HepG2 (cell line): Measurements from ENCODE around the gene ELP5. TPM values are rescaled to one million over a fixed set of nuclear protein-coding genes. Genes with fewer than 3 reads are reported as not detected.

ENCODE experiments used
- MXD4 ChIP-seq: IDR thresholded peaks from 2 replicates; pipeline ENCODE4 v1.6.1; 2016; ENCODE audit warnings: mild to moderate bottlenecking, missing biosample characterization, missing genetic modification reagents
- SALL1 ChIP-seq: sonication (generic); formaldehyde crosslinking; IDR thresholded peaks from 2 replicates; pipeline ENCODE4 v1.8.0; 2022; ENCODE audit warnings: mild to moderate bottlenecking, missing genetic modification reagents
- SRSF9 ChIP-seq: fragments of 200-400 bp; formaldehyde crosslinking; IDR thresholded peaks from 2 replicates; pipeline ENCODE4 v1.6.1; 2018; ENCODE audit warnings: borderline replicate concordance, mild to moderate bottlenecking, low read depth, low read length; ENCODE audit not compliant: insufficient read depth, poor library complexity, severe bottlenecking
- ZNF367 ChIP-seq: sonication (generic); formaldehyde crosslinking; IDR thresholded peaks from 2 replicates; pipeline ENCODE4 v1.4.0; 2020; ENCODE audit warnings: missing genetic modification reagents, borderline replicate concordance
- ZNF674 ChIP-seq: sonication (generic); formaldehyde crosslinking; IDR thresholded peaks from 2 replicates; pipeline ENCODE4 v1.5.0; 2020; ENCODE audit warnings: low read depth, mild to moderate bottlenecking, missing genetic modification reagents
- polyA plus RNA-seq, 8 experiments: library from polyadenylated mRNA; depleted of rRNA in 3 of 8; stranded (reverse) in 7 of 8; unstranded in 1 of 8; fragments of >200 nt; fragmentation: Illumina TruSeq in 4 of 8; extraction: Trizol in 4 of 8; gene quantifications; 2 replicates each; pipeline versions ENCODE4 v1.2.1 to v1.2.3, GENCODE V29; 2011 to 2016; ENCODE audit warnings: low read depth in 4 of 8, missing spikeins in 1 of 8, mixed read lengths in 1 of 8; ENCODE audit not compliant: insufficient read depth in 1 of 8
- total RNA-seq, 5 experiments: library from RNA; depleted of rRNA; stranded (reverse); fragments of >200 nt; fragmentation: Illumina TruSeq; extraction: Trizol; gene quantifications; 2 replicates each; pipeline ENCODE4 v1.2.3, GENCODE V29; 2016; ENCODE audit warnings: low read depth in 1 of 5
- TF ChIP-seq, protein P1 (sequence below): sonication (generic); formaldehyde crosslinking; IDR thresholded peaks from 2 replicates; pipeline ENCODE4 v1.5.1; 2020; ENCODE audit warnings: missing genetic modification reagents, mild to moderate bottlenecking, borderline replicate concordance
- TF ChIP-seq, protein P2 (sequence below): sonication (generic); formaldehyde crosslinking; IDR thresholded peaks from 2 replicates; pipeline ENCODE4 v1.8.0; 2022; ENCODE audit warnings: missing genetic modification reagents, mild to moderate bottlenecking, inconsistent platforms, borderline replicate concordance
- TF ChIP-seq, protein P3 (sequence below): sonication (generic); formaldehyde crosslinking; IDR thresholded peaks from 2 replicates; pipeline ENCODE4 v1.4.0; 2020; ENCODE audit warnings: missing genetic modification reagents, borderline replicate concordance
- TF ChIP-seq, protein P4 (sequence below): sonication (generic); formaldehyde crosslinking; IDR thresholded peaks from 2 replicates; pipeline ENCODE4 v1.4.0; 2020; ENCODE audit warnings: missing genetic modification reagents
- TF ChIP-seq, protein P5 (sequence below): sonication (generic); formaldehyde crosslinking; IDR thresholded peaks from 2 replicates; pipeline ENCODE4 v1.5.0; 2020; ENCODE audit warnings: missing genetic modification reagents, mild to moderate bottlenecking, borderline replicate concordance
- TF ChIP-seq, protein P6 (sequence below): sonication (generic); formaldehyde crosslinking; IDR thresholded peaks from 2 replicates; pipeline ENCODE4 v1.5.0; 2020; ENCODE audit warnings: mild to moderate bottlenecking, missing genetic modification reagents

ELP5 gene
- total and polyA plus RNA-seq, 2 of the 13 experiments (the other 11 are each of a cell fraction or from before 2014, with no cell fraction given), result 67.6 to 69.8 TPM

DNA sequence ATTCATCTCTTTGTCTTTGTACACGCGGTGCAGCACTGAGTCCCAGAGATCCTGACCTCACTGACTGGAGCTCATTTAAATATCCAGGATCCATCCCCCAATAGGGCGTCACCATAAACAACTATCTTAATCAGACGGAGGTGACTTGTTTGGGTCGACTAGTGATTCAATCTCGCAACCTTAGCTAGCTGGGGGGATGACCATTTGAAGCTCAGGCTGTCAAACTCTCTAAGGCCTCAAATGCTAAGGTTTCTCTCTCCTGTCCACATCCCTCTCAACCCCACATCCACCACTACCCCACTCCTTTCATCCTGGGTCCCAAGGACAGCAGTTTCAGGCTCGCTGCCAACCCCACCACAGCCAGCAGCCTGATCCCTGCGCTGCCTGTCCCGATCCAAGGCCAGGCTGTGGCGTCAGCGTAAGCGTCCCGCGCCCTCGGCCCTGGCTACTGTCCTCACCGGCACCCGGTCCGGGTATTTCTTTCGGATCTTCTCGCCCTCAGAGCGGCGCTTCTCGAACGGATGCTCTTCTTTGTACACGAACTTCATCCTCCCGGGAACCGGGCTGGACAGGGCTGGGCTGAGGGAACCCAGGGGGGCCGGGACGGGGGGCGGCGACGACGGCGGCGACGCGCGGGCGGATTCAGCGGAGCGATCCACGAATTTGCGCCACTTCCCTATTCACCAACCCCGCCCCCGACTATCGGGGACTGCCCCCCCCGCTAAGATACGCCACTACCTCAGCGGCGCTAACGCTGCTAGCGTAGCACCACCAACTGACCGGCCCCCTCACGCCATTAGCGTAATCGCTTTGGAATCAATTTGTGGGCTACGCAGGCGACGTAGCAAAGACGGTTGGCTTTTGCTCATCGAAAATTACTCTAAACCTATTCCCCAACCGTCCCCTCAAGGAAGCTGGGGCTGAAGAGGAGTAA lies 10.0 kb upstream of the ELP5 start, which contains the start of gene GABARAP (continued):
- TF ChIP-seq, protein P1, sequence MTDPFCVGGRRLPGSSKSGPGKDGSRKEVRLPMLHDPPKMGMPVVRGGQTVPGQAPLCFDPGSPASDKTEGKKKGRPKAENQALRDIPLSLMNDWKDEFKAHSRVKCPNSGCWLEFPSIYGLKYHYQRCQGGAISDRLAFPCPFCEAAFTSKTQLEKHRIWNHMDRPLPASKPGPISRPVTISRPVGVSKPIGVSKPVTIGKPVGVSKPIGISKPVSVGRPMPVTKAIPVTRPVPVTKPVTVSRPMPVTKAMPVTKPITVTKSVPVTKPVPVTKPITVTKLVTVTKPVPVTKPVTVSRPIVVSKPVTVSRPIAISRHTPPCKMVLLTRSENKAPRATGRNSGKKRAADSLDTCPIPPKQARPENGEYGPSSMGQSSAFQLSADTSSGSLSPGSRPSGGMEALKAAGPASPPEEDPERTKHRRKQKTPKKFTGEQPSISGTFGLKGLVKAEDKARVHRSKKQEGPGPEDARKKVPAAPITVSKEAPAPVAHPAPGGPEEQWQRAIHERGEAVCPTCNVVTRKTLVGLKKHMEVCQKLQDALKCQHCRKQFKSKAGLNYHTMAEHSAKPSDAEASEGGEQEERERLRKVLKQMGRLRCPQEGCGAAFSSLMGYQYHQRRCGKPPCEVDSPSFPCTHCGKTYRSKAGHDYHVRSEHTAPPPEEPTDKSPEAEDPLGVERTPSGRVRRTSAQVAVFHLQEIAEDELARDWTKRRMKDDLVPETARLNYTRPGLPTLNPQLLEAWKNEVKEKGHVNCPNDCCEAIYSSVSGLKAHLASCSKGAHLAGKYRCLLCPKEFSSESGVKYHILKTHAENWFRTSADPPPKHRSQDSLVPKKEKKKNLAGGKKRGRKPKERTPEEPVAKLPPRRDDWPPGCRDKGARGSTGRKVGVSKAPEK, result no peak
- TF ChIP-seq, protein P2, sequence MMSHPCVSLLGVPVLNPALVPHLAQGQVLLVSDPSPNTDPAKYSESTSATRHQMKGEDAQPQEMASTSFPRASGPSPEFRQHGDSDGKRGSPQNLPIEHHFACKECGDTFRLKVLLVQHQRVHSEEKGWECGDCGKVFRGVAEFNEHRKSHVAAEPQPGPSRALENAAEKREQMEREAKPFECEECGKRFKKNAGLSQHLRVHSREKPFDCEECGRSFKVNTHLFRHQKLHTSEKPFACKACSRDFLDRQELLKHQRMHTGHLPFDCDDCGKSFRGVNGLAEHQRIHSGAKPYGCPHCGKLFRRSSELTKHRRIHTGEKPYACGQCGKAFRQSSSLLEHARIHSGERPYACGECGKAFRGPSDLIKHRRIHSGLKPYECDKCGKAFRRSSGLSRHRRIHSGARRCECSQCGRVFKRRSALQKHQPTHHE, result no peak
- TF ChIP-seq SALL1 (peak; percentile 65), SRSF9 (no peak), ZNF367 (CRISPR knock-in tag) (no peak), MXD4 (no peak; the same call in 1 of the 2 replicates), ZNF674 (CRISPR knock-in tag) (0 out of 2 replicates have a peak, but pooled peaks have one; percentile 43)
- TF ChIP-seq, protein P3, sequence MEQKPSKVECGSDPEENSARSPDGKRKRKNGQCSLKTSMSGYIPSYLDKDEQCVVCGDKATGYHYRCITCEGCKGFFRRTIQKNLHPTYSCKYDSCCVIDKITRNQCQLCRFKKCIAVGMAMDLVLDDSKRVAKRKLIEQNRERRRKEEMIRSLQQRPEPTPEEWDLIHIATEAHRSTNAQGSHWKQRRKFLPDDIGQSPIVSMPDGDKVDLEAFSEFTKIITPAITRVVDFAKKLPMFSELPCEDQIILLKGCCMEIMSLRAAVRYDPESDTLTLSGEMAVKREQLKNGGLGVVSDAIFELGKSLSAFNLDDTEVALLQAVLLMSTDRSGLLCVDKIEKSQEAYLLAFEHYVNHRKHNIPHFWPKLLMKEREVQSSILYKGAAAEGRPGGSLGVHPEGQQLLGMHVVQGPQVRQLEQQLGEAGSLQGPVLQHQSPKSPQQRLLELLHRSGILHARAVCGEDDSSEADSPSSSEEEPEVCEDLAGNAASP, result 0 out of 2 replicates have a peak, but pooled peaks have one; percentile 12
- TF ChIP-seq, protein P4, sequence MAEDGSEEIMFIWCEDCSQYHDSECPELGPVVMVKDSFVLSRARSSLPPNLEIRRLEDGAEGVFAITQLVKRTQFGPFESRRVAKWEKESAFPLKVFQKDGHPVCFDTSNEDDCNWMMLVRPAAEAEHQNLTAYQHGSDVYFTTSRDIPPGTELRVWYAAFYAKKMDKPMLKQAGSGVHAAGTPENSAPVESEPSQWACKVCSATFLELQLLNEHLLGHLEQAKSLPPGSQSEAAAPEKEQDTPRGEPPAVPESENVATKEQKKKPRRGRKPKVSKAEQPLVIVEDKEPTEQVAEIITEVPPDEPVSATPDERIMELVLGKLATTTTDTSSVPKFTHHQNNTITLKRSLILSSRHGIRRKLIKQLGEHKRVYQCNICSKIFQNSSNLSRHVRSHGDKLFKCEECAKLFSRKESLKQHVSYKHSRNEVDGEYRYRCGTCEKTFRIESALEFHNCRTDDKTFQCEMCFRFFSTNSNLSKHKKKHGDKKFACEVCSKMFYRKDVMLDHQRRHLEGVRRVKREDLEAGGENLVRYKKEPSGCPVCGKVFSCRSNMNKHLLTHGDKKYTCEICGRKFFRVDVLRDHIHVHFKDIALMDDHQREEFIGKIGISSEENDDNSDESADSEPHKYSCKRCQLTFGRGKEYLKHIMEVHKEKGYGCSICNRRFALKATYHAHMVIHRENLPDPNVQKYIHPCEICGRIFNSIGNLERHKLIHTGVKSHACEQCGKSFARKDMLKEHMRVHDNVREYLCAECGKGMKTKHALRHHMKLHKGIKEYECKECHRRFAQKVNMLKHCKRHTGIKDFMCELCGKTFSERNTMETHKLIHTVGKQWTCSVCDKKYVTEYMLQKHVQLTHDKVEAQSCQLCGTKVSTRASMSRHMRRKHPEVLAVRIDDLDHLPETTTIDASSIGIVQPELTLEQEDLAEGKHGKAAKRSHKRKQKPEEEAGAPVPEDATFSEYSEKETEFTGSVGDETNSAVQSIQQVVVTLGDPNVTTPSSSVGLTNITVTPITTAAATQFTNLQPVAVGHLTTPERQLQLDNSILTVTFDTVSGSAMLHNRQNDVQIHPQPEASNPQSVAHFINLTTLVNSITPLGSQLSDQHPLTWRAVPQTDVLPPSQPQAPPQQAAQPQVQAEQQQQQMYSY (CRISPR knock-in tag), result no peak
- TF ChIP-seq, protein P5, sequence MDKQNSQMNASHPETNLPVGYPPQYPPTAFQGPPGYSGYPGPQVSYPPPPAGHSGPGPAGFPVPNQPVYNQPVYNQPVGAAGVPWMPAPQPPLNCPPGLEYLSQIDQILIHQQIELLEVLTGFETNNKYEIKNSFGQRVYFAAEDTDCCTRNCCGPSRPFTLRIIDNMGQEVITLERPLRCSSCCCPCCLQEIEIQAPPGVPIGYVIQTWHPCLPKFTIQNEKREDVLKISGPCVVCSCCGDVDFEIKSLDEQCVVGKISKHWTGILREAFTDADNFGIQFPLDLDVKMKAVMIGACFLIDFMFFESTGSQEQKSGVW (CRISPR knock-in tag), result no peak
- TF ChIP-seq, protein P6, sequence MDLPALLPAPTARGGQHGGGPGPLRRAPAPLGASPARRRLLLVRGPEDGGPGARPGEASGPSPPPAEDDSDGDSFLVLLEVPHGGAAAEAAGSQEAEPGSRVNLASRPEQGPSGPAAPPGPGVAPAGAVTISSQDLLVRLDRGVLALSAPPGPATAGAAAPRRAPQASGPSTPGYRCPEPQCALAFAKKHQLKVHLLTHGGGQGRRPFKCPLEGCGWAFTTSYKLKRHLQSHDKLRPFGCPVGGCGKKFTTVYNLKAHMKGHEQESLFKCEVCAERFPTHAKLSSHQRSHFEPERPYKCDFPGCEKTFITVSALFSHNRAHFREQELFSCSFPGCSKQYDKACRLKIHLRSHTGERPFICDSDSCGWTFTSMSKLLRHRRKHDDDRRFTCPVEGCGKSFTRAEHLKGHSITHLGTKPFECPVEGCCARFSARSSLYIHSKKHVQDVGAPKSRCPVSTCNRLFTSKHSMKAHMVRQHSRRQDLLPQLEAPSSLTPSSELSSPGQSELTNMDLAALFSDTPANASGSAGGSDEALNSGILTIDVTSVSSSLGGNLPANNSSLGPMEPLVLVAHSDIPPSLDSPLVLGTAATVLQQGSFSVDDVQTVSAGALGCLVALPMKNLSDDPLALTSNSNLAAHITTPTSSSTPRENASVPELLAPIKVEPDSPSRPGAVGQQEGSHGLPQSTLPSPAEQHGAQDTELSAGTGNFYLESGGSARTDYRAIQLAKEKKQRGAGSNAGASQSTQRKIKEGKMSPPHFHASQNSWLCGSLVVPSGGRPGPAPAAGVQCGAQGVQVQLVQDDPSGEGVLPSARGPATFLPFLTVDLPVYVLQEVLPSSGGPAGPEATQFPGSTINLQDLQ, result no peak
